Nephron (organoid): Measurements from ENCODE around the gene ELMO1.

Experiments
- H3K27ac Mint-ChIP-seq, 3 experiments: 2 replicates each; pipeline ENCODE4 v1.8.0; 2020; ENCODE audit warnings: mixed read lengths in 3 of 3, mild to moderate bottlenecking in 2 of 3, moderate library complexity in 1 of 3
- H3K27me3 Mint-ChIP-seq: 2 replicates; pipeline ENCODE4 v1.8.0; 2021; ENCODE audit warnings: low read depth, mild to moderate bottlenecking, moderate library complexity, mixed read lengths
- H3K36me3 Mint-ChIP-seq: 2 replicates; pipeline ENCODE4 v1.8.0; 2020; ENCODE audit warnings: low read depth, mixed read lengths
- H3K4me1 Mint-ChIP-seq: 2 replicates; pipeline ENCODE4 v1.8.0; 2020; ENCODE audit warnings: mixed read lengths
- H3K4me3 Mint-ChIP-seq, 3 experiments: 2 replicates each; pipeline ENCODE4 v1.8.0; 2020; ENCODE audit warnings: mild to moderate bottlenecking in 3 of 3, mixed read lengths in 3 of 3, moderate library complexity in 2 of 3
- H3K9me3 Mint-ChIP-seq: 2 replicates; pipeline ENCODE4 v1.8.0; 2020; ENCODE audit warnings: mixed read lengths
- CTCF ChIP-seq, 3 experiments: fragments of 200-600 bp; sonication (generic); IDR thresholded peaks; one replicate each; pipeline ENCODE4 v1.5.0; 2021; ENCODE audit warnings: antibody characterized with exemption in 3 of 3; ENCODE audit not compliant: unreplicated experiment in 3 of 3

Gene ELMO1

GRCh38 chr7:37380831-37381230 lies 67.8 kb downstream of the ELMO1 start:
- TF ChIP-seq CTCF (IDR thresholded peaks at IDR 0.05; ENCODE audit: unreplicated experiment in 3 of 3), result no peak
- H3K9me3 Mint-ChIP-seq, result peaks cover 20% of the 10 kb centered on the region
- H3K27me3 Mint-ChIP-seq, result peaks cover 3% of the 10 kb centered on the region

GRCh38 chr7:37379546-37380277 lies 69.0 kb downstream of the ELMO1 start:
- Mint-ChIP-seq H3K27ac (no peak overlapping the region), H3K36me3 (no peaks in the 10 kb centered on the region), H3K4me3 (no peak overlapping the region), H3K27me3 (no peaks in the 10 kb centered on the region), H3K9me3 (peaks cover 20% of the 10 kb centered on the region), H3K4me1 (peaks cover 7% of the 10 kb centered on the region)
- no peak for TF ChIP-seq CTCF (IDR thresholded peaks at IDR 0.05; ENCODE audit: unreplicated experiment in 3 of 3)

More at GRCh38 chr7:37380831-37381230, 67.8 kb downstream of the ELMO1 start:
- Mint-ChIP-seq H3K36me3 (no peaks in the 10 kb centered on the region), H3K27ac (no peak overlapping the region), H3K4me3 (no peak overlapping the region), H3K4me1 (peaks cover 7% of the 10 kb centered on the region)

GRCh38 chr7:37377231-37377630 lies 71.4 kb downstream of the ELMO1 start:
- Mint-ChIP-seq H3K27me3 (no peaks in the 10 kb centered on the region), H3K36me3 (no peaks in the 10 kb centered on the region), H3K4me1 (peaks cover 7% of the 10 kb centered on the region), H3K27ac (no peak overlapping the region), H3K4me3 (no peak overlapping the region), H3K9me3 (peaks cover 20% of the 10 kb centered on the region)
- TF ChIP-seq CTCF (IDR thresholded peaks at IDR 0.05; ENCODE audit: unreplicated experiment in 3 of 3), result no peak

GRCh38 chr7:37376386-37376785 lies 72.3 kb downstream of the ELMO1 start:
- Mint-ChIP-seq H3K4me1 (peaks cover 7% of the 10 kb centered on the region), H3K27ac (no peak overlapping the region), H3K9me3 (peaks cover 20% of the 10 kb centered on the region)

GRCh38 chr7:37372750-37373149 lies 75.9 kb downstream of the ELMO1 start:
- H3K27me3 Mint-ChIP-seq, result no peaks in the 10 kb centered on the region
- no peak for TF ChIP-seq CTCF (IDR thresholded peaks at IDR 0.05; ENCODE audit: unreplicated experiment in 3 of 3)
- no peak overlapping the region for H3K27ac Mint-ChIP-seq
- no peaks in the 10 kb centered on the region for H3K36me3 Mint-ChIP-seq
- H3K9me3 Mint-ChIP-seq, result peaks cover 12% of the 10 kb centered on the region
- no peak overlapping the region for H3K4me3 Mint-ChIP-seq
- no peaks in the 10 kb centered on the region for H3K4me1 Mint-ChIP-seq

More at GRCh38 chr7:37376386-37376785, 72.3 kb downstream of the ELMO1 start:
- TF ChIP-seq CTCF (IDR thresholded peaks at IDR 0.05; ENCODE audit: unreplicated experiment in 3 of 3), result no peak
- Mint-ChIP-seq H3K27me3 (no peaks in the 10 kb centered on the region), H3K36me3 (no peaks in the 10 kb centered on the region), H3K4me3 (no peak overlapping the region)

- TF ChIP-seq CTCF (IDR thresholded peaks at IDR 0.05; ENCODE audit: unreplicated experiment in 3 of 3), result no peak
- Mint-ChIP-seq H3K4me1 (no peaks in the 10 kb centered on the region), H3K27me3 (no peaks in the 10 kb centered on the region), H3K4me3 (no peak overlapping the region), H3K27ac (no peak overlapping the region), H3K36me3 (no peaks in the 10 kb centered on the region), H3K9me3 (peaks cover 7% of the 10 kb centered on the region)
These were observed 76.9 kb downstream of the ELMO1 start for GRCh38 chr7:37371755-37372154.
